HG03095 (cell line): ENCODE results near the gene KRT27.

Experiments
- ATAC-seq: cut with Tn5 transposase; IDR thresholded peaks from one replicate; pipeline ENCODE4 v1.9.1; 2021; ENCODE audit warnings: moderate library complexity; ENCODE audit not compliant: unreplicated experiment

Gene KRT27

GRCh38 chr17:40810494-40810893 is 28.1 kb upstream of the KRT27 start:
- ATAC-seq, result no peak

- no peak for ATAC-seq
Observed at GRCh38 chr17:40809721-40810421, 27.5 kb upstream of the KRT27 start.

- ATAC-seq, result no peak
Observed at GRCh38 chr17:40806131-40806530, 23.8 kb upstream of the KRT27 start.

GRCh38 chr17:40803617-40804082 is 21.3 kb upstream of the KRT27 start:
- no peak for ATAC-seq

GRCh38 chr17:40801157-40801556 is 18.8 kb upstream of the KRT27 start:
- ATAC-seq, result no peak

- no peak for ATAC-seq
Observed at GRCh38 chr17:40800381-40800780, 18.0 kb upstream of the KRT27 start.

- ATAC-seq, result no peak
Observed at GRCh38 chr17:40799859-40800258, 17.5 kb upstream of the KRT27 start, which contains the start of gene KRT28. Gene KRT28, minus strand, starts transcription at chr17:40799959. Its CDS starts 66 bp downstream, at chr17:40799893.

- ATAC-seq, result no peak
Observed at GRCh38 chr17:40796846-40797245, 14.5 kb upstream of the KRT27 start.

GRCh38 chr17:40795019-40795667 is 12.8 kb upstream of the KRT27 start:
- ATAC-seq, result no peak

GRCh38 chr17:40794466-40794865 is 12.1 kb upstream of the KRT27 start:
- ATAC-seq, result no peak

- no peak for ATAC-seq
Observed at GRCh38 chr17:40793832-40794231, 11.5 kb upstream of the KRT27 start.

- no peak for ATAC-seq
Observed at GRCh38 chr17:40791787-40792436, 9.6 kb upstream of the KRT27 start.

- ATAC-seq, result no peak
Observed at GRCh38 chr17:40791111-40791510, 8.8 kb upstream of the KRT27 start.

- no peak for ATAC-seq
Observed at GRCh38 chr17:40779181-40779909, 3.0 kb downstream of the KRT27 start.

GRCh38 chr17:40778461-40778860 is 3.9 kb downstream of the KRT27 start:
- ATAC-seq, result no peak

GRCh38 chr17:40777971-40778370 is 4.4 kb downstream of the KRT27 start:
- ATAC-seq, result no peak

GRCh38 chr17:40777459-40777858 is 4.9 kb downstream of the KRT27 start:
- no peak for ATAC-seq

GRCh38 chr17:40775945-40776344 is 6.4 kb downstream of the KRT27 start:
- no peak for ATAC-seq

GRCh38 chr17:40772101-40772500 is 10.2 kb downstream of the KRT27 start, which contains the start of gene KRT26:
Gene KRT26, minus strand, starts transcription at chr17:40772201. Its CDS starts 88 bp downstream, at chr17:40772113.
- no peak for ATAC-seq

- no peak for ATAC-seq
Observed at GRCh38 chr17:40765657-40766056, 16.7 kb downstream of the KRT27 start.

GRCh38 chr17:40763752-40764151 is 18.6 kb downstream of the KRT27 start:
- ATAC-seq, result no peak
